G401.6 (cell line): ENCODE measurements around the gene SLC35D3.
"Not testable (repeated sequence)": the region's sequence is repeated elsewhere in the genome, so short reads cannot be mapped to it uniquely, and the experiment has no call there.

Experiments
- FAIRE-seq: peaks from 2 replicates; lab custom pipeline; 2012; peaks lifted over from hg19 to GRCh38; lab: Jason Lieb, UNC

The SLC35D3 gene

DNA sequence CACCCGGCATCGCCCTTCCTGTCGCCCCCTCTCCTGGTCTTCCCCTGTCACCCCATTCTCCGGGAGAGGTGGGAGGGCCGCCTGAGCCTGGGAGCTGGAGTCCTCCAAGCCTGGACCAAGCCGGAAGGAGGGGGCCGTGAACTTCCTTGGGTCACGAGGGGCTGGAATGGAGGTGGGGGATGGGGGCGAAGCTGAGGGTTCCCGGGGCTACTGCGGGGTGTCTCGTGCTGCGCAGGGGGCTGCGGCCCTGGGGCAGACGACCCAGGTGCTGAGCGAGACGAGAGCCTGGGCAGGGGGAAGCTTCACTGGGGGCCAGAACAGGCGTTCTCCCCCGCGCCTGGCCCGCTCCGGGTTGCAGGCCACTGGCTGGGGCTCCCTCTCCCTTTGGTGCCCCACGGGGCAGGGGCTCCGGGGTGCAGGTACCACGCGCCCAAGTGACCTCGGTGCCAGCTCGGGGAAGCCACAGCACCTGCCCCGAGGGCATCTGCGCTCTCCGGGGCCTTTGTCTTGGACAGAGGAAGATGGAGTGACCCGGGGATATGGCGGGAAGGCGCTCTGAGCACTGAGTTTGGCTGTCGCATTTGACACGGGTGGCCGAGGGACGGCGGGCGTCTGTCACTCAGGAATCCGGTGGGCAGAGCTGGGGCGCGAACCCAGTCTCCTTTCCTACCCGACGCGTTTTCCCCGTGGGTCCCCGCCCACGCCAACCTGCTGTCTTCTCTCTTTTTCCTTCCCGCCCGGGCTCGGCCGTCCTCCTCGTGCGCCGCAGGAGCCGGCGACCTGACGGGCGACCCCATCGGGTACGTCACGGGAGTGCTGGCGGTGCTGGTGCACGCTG lies 1.2 kb downstream of the SLC35D3 start:
- FAIRE-seq, result no peak

GRCh38 chr6:136923954-136924673 lies 2.0 kb downstream of the SLC35D3 start:
- no peak for FAIRE-seq

DNA sequence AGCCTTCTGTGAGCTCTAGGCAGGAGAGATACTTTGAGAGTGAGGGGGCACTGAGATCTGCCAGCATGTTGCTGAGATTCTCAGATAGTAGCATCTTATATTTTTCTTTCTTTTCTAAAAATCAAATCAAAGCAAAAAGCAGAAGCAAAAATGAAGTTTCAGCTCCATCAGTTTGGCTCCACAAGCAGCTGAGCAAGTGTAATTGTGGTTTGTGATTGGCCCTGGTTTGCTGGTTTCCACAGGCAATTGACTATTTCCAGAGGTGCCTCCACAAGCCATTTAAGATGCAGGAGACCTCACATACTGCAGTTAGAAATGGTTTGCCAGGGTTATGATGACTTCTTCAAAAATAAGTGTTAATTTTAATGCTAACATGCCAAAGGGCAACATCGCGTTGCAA lies 4.3 kb downstream of the SLC35D3 start:
- no peak for FAIRE-seq

GRCh38 chr6:136927292-136927691 lies 5.2 kb downstream of the SLC35D3 start:
- FAIRE-seq, result no peak

DNA sequence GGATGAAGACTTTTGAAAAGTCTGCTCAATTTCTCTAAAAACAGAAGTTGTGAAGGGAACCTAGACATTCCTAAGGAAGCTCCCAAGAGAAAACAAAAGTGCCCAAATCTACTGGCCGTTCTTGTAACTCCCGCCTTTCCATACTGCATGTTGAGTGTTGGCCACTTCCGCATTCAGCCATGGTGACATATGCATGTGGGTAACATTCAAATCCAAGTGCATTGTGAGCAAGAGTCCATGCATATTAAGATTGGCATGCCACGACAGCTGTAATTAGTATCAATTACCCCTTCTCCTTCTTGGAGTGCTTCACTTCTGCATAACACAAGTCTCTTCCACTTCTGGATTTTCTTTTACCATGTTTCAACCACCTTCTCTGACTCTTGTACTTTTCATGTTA lies 8.4 kb downstream of the SLC35D3 start:
- FAIRE-seq, result no peak

DNA sequence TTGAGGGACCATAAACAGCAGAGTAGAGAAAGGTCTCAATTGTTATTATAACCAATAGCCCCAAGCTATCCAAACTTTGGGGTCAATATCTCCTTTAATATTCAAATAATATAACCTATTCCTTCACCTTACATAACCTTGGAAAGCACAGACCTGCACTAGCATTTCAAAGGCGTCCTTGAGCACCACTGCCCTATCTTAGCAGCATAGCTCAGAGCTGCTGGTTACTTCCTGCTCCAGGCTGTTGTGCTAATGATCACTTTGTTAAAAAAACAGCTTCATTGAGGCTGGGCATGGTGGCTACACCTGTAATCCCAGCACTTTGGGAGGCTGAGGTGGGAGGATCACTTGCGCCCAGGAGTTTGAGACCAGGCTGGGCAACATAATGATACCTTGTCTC lies 10.5 kb downstream of the SLC35D3 start:
- no peak for FAIRE-seq

DNA sequence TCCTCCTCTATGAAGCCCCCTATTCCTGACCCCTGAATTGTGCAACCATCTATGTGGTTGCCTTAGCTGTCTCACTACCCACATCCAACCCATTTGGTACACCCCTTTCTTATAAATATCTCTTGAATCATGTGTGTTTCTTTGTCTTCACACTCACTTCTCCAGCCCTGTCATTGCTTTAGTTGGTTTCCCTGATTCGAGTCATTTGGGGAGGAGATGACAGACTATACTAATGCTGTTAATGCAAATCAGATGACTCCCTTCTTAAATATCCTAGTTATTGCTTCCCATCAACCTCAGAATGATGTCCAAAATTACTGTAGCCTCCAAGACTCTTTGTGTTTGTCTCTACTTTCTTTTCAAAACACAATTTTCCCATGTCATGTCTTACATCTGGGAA lies 23.0 kb downstream of the SLC35D3 start:
- FAIRE-seq, result no peak

DNA sequence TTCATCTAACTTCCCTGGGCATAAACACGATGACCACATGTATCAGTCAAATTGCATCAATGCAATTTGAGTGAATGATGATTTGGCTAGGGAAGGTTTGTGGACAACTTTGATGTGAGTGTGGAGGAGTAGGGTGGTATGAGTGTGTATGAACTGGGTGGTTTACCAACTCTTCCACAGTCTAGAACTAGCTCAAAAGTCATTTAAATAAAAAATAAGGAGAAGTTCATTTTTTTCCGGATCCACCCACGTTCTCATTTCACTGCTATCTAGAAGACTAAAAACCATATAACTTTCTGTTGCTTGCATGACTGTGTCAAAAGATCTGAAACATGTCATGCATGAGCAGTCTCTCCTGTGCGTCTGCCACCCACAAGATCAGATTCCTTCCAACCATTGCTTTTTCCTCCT lies 23.6 kb downstream of the SLC35D3 start:
- FAIRE-seq, result no peak

GRCh38 chr6:136947037-136947436 lies 24.9 kb downstream of the SLC35D3 start:
- FAIRE-seq, result no peak

DNA sequence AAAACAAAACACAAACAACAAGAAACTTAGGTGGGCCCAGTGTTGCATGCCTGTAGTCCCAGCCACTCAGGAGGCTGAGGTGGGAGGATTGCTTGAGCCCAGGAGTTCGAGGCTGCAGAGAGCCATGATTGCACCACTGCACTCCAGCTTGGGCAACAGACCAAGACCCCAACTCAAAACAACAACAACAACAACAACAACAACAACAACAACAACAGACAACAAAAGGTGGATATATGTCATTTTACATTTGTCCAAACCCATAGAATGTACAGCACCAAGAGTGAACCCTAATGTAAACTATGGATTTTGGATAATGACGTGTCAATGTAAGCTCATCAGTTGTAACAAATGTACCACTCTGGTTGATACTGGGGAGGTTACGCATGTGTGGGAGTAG lies 27.9 kb downstream of the SLC35D3 start:
- not testable (repeated sequence) for FAIRE-seq

DNA sequence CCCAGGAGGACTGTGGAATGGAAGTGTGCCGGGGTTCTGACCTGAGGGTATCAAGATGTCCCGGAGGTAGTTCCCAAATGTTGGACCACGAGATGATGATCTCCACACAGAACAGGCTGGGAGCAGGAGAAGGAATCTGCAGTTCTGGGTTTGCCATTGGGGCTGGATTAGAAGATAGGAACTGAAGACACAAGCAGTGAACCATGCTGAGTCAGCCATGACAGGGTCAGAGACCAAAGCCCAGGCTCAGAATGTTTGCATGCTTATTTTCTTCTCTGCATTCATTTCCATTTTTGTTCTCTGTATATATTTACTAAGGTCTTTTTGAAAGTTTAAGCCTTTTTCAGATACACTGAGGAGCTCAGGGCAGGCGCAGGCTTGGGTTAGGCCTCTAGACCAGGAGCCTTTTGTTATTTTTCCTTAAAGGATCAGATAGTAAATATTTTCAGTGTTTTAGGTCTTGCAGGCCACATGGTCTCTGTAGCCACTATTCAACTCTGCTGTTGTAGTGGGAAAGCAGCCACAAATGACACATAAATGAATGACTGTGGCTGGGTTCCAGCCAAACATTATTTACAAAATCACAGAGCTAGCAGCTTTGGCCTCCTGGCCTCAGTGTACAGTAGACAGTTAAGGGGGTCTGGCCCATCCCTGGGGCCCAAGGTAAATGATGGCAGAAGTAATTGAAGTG lies 28.5 kb downstream of the SLC35D3 start:
- FAIRE-seq, result no peak

- FAIRE-seq, result no peak
These were observed 30.7 kb downstream of the SLC35D3 start for GRCh38 chr6:136952714-136953260.

GRCh38 chr6:136955123-136955522 lies 33.0 kb downstream of the SLC35D3 start:
- no peak for FAIRE-seq

DNA sequence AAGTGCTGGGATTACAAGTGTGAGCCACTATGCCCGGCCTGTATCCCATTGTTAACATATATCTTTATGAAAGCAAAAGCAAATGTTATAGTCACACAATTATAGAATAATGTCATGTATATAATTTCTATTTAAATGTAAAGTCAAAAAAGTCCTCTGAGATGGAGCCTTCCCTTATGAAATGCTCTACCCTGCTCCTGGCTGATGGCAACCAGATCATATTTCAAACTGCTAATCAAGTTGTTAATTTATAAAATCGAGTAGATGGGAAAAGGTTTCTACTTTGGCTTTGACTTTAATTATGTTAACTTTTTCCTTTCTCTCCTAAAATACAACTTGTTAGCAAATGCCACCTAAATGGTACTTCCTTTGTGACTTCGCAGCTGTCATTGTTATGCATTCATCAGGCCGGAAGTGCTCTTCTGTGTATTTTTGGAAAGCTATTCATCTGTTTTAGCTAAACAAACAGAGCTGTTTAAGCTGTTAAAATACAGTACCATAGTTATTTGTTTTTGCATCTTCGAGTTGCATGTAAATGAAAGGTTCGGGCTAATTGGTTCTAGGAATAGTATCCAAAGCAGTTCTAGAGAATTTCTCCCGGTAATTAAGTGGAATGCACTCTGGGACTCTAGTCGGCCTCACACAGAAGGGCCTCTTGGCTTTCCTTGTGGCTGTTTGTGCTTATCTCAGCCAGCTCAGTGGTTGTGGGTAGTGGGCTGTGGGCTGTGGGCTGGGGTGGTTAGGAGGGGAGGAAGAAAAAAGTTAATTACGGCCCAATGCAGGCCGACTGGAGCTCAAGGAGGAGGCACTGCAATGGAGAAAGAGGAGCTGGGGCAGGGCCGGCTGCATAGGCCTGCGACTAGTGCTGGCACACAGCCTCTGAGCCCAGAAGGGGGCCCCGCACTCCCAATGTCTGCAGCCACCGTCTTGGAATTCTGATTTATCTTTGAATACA lies 34.8 kb downstream of the SLC35D3 start:
- FAIRE-seq, result no peak

- FAIRE-seq, result no peak
These were observed 36.1 kb downstream of the SLC35D3 start for GRCh38 chr6:136958168-136958567.

DNA sequence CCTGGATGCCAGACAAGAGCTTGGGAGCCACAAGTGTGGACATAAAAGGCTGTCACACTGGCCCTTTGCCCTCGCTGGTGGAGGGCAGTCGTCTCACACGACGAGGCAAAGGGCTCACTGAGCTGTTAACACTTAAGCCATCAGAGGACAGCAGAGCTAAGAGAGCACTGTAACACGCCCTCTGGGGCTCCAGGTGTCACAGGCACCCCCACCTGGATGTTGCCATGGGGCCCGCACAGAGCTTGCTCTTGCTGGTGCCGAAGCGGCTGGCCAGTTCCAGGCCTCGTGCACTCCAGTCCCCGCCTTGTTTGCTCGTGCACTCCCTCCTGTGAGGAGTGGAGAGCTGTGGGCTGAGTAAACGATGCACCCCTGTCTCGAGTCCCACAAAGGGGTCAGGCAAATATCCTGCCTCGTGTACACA lies 37.4 kb downstream of the SLC35D3 start:
- FAIRE-seq, result no peak

DNA sequence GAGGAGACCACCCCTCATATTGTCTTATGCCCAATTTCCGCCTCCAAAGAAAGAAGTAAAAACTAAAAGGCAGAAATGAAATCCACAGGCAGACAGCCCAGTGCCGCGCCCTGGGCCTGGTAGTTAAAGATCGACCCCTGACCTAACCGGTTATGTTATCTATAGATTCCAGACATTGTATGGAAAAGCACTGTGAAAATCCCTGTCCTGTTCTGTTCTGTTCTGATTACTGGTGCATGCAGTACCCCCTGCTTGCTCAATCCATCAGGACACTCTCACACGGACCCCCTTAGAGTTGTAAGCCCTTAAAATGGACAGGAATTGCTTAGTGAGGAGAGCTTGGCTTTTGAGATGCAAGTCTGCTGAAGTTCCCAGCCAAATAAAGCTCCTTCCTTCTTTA lies 37.8 kb downstream of the SLC35D3 start:
- not testable (repeated sequence) for FAIRE-seq

DNA sequence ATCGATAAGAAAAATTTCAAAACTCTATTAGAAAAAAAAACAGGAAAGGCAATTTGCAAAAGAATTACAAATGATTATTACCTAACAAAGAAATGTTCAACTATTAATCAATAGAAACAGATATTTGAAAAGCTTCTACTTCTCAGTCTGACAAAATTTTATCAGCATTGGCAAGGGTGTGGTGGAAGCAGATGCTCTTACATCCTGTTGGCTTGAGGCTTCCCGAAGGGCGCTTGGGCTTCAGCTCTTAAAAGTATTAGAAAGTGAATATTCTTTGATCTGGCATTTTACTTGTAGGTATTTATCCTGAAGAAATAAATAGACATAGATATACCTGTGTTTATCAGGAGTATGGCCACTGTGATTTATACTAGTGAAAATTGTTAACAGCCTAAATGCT lies 38.7 kb downstream of the SLC35D3 start:
- FAIRE-seq, result no peak

DNA sequence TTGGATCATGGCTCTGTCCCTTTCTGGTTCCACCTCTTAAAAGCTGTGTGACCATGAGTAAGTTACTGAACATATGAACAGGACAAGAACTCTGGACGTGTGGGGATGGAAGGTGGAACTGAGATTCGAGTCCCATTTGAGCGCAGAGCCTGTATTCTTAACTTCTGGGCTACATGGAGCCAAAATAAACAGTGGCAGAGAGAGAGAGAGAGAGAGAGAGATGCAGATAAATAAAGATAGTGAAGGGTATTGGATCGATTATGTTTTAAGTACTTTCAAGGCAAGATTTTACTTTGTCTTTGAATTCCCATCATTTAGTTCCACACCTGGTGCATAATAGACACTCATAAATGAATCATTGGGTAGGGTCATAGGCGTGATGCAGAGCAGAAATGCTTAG lies 39.7 kb downstream of the SLC35D3 start:
- no peak for FAIRE-seq

DNA sequence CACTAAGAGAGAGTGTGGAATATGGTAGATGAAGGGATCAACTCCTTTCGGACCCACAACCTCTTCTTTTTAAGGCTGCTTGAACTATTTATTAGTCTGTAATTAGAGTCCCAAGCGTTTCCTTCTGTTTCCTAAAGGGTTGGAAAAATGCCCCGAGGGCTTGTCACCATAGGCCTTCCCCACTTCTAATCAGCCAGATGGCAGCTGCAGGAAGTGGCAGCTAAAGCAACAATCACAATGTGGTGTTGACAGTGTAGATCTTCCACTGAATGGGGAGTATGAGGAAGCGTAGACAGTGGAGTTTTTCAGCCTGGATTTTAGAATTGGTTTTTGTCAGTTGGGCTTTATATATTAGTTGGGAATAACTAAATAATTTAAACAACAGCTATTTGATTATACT lies 40.6 kb downstream of the SLC35D3 start:
- no peak for FAIRE-seq

GRCh38 chr6:136963259-136963658 lies 41.2 kb downstream of the SLC35D3 start:
- no peak for FAIRE-seq

- FAIRE-seq, result no peak
These were observed 42.3 kb downstream of the SLC35D3 start for GRCh38 chr6:136964398-136964797.
